NCI-H1105 (cell line): ENCODE measurements around the gene CCDC122.

ENCODE experiments used
- DNase-seq: peaks from one replicate; lab custom pipeline; 2025; lab: John Stamatoyannopoulos, UW

Gene CCDC122

DNA sequence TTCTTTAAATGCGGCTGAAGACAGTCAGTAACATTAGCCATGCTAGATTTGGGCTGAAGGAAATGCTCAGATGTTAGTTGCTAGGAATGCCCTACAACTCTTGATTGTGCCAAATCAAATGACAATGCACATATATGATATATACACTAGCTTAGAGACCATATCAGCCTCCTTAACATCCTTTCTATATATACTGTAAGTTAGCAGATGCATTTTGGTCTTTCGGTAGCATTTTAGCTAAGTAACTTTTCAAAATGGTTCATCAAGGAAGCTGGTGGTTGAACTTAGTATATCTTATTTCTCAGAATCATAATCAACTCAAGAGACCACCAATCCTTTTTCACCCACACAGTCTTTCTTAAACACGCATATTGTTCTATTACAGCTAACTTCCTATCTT lies 78.7 kb downstream of the CCDC122 start:
- DNase-seq: no peak

DNA sequence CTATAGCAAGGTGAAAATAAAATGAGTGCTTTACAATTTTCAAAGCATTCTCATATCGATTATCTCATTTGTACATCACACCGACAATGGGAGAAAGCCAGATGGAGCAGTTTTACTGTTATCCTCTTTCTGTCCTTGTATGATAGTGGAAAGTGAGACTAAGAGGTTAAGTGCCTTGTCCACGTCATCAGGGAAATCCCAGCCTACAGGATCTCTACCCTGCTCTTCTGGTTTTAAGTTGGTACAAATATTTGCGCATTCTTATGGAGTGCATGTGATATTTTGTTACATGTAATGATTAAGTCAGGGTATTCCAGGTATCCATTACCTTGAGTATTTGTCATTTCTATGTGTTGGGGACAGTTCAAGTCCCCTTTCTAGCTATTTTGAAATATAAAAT lies 80.3 kb downstream of the CCDC122 start:
- DNase-seq: no peak

DNA sequence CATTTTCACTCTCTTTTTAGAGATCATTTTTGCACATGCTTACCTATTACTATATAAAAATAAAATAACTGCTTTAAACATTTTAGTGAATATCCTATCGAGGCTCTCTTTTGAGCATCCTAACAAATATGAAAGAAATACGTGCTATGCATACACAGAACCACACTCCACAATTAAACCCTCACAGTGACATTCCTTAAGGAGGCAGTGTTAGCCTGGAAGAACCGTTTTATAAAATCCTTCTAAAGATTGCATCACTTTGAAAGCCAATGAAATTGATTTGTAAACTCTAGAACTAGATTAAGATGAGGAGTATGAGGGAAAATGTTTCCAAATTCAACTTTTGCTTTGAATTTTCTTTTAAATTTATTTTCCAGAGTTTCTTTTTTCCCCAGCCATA lies 81.7 kb downstream of the CCDC122 start:
- no peak for DNase-seq

DNA sequence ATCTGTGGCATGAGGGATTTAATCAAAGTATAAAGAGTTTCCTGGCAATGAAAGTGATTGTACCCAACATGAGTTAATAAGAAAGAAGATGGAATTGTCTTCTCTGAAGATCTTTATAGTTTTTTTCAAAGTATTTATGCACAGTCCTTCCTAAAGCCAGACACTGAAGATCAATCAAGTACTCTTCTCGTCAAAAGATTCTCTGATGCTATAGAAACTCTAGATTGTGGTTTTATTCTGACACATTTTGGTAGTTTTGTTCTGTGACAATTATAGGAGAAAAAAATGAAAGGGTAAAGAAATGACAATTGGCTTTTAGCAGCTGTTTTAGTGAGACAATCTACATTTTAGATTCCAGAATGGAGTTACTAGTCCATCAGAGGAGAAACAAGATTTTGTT lies 82.4 kb downstream of the CCDC122 start:
- DNase-seq: no peak

DNA sequence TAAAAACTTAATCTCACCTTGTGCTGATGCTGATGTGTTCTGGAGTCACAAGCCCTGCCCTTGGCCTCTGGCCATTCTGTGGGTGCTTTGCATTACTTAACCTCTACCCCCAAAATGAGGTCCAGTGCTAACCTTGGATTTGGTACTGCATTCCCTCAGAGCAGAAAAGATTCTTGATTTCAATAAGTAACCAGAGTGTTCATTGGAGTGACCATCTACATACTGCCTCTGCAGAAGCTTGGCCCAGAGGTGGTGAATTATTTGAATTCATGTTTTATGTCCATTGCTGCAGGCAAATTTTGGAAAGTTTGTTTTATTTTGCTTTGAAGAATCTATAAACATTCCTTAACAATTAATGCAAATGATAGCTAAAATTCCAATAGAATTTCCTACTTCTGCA lies 85.1 kb downstream of the CCDC122 start:
- DNase-seq: no peak

DNA sequence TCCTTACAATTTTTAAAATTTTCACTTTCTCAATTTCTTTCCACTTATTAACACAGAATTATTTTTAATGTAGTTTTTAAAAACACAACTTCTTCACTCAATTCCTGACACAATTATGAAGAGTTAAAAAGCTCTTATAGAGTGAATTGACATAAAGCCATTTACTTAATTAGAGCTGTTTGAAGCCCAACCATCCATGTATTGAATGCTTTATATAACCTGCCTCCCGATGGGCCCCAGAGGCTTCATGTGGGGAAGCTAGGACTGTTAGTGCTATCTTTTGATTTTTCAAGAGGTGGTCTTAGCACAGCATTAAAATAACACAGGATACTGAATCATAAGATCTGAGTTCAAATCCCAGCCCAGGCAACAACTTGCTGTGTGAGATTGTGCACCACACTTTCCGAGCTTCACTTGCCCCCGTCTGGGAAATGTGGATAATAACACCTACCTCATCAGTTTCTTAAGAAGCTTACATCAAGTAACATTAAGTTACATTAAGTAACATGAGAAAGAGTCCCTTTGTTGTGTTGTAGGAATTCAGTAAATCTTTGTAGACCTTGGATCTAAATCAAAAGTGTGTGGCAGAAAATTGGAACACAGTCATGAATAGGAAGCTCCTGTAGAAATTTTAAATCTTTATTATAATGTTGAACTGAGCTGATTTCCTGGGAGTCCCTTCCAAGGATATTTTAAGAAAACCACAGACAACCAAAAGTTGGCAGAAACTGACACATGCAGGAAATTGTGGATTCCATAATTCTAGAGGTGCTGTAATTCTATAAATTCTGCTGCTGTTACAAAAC lies 87.3 kb downstream of the CCDC122 start:
- DNase-seq: no peak

DNA sequence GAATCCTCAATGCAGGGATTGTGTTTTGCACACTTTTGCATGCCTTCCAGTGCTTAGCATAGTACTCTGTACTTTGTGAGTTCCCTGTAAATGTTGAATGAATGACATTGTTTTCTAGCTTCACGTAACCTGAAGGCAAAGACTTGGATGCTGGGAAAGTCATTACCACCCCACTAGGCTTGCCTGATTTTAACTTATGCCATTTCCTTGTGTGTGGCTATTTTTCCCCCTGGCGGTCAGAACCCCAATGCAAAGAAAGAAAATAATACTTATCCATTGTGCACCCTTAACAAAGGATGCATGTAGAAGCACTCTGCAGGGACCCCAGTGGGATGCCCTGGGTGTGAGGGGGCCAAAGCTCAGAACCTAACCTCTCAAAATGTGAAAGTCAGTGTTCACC lies 91.5 kb downstream of the CCDC122 start:
- no peak for DNase-seq

DNA sequence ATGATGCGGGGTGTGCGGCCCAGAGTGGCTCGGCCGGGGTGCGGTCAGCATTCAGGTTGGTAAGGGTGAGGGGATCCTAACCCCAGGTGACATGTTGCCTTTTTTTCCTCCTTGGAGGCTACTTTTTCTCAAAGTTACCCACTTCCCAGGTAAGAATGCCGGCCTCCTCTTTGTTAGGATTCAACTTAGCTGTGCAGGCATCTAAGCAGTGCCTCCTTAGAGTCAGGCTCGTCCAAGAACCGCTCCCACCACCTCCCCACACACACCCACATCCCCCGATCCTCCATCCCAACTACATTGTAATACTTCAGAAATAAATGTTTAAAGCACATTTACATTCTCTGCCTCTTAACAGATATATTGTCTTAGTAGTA lies 92.0 kb downstream of the CCDC122 start:
- DNase-seq: no peak

DNA sequence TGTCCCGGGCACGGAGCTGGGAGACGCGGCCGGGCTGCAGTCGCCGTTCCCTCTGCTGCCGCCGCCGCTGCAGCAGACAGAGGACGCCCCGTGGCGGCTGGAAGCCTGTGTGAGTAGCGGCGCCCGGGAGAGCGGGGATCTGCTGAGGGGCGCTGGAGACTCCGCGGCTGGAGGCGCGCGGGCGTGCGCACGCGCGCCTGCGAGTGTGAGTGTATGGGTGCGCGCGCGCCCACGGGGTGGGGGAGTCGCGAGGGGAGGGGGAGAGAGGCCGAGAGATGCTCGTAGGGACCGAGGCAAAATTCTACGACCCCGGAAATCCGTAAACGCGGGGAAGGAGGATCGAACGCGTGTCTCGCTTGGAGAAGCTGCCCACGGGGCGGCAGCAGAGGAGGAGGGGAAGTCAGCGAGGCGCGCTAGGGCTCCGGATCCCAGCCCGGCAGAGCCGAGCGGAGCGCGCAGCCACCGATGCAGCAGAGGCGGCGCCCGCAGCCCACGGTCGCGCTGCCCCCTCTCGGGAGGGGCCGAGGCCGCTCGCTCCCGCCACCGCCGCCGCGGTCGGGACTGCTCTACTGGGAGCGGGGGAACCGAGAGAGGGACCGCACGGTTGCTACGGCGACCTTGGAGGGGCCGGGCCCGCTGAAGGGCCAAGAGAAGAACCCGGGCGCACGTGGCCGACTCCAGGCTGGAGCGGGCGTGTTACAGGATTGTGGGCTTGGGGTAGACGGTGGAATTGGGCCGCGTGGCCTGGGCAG lies 92.6 kb downstream of the CCDC122 start, which contains the start of gene ENOX1:
Gene ENOX1 (minus strand): TSS at position 207 of the 752 bp plus-strand sequence.
- no peak for DNase-seq

DNA sequence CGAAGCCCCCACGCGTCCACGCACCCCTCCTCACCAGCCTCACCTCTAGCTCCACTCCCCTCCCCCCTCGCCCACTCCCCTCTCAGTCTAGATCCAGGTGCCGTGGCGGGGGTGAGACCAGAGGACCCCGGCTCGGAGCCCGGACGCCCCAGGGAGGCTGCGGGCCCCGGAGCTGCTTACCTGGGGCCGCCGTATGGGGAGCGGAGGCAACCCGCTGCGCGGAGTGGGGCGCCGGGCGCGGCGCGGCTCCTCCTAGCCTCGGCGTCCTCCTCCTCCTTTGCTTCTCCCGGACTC lies 93.1 kb downstream of the CCDC122 start:
- no peak for DNase-seq
